ENCODE results near the gene TMEM248. TPM values are rescaled to one million over a fixed set of nuclear protein-coding genes. Genes with fewer than 3 reads are reported as not detected.
"Not testable (repeated sequence)": the region's sequence is repeated elsewhere in the genome, so short reads cannot be mapped to it uniquely, and the experiment has no call there.

TMEM248 gene
- total RNA-seq, 2 donors from 2014 or later, result 53.6 to 64.1 TPM

GRCh38 chr7:66937940-66938339 lies 16.9 kb downstream of the TMEM248 start:
- ATAC-seq (no peak), DNase-seq (no peak)
- intact Hi-C loops (cut with DNase I), result no loop called here

GRCh38 chr7:66939325-66939724 lies 18.3 kb downstream of the TMEM248 start:
- DNase-seq (no peak), ATAC-seq (no peak)
- intact Hi-C loops (cut with DNase I), result no loop called here

GRCh38 chr7:66946545-66946944 lies 25.5 kb downstream of the TMEM248 start:
- no peak for ATAC-seq
- no peak for DNase-seq
- intact Hi-C loops (cut with DNase I), result no loop called here

- ATAC-seq, result no peak
- no peak for DNase-seq
- intact Hi-C loops (cut with DNase I), result no loop called here
Observed at GRCh38 chr7:66948480-66949109, 27.6 kb downstream of the TMEM248 start.

- intact Hi-C loops (cut with DNase I), result no loop called here
- DNase-seq (no peak), ATAC-seq (no peak)
Observed at GRCh38 chr7:66950311-66950710, 29.3 kb downstream of the TMEM248 start.

GRCh38 chr7:66950763-66951162 lies 29.7 kb downstream of the TMEM248 start:
- no peak for DNase-seq
- no peak for ATAC-seq
- intact Hi-C loops (cut with DNase I), result no loop called here

GRCh38 chr7:66952343-66953043 lies 31.5 kb downstream of the TMEM248 start:
- intact Hi-C loops (cut with DNase I), result no loop called here
- DNase-seq (peak; percentile 28), ATAC-seq (peak in 1 of 2 donors; percentile 47)

- no peak for DNase-seq
- intact Hi-C loops (cut with DNase I), result no loop called here
- ATAC-seq, result no peak
Observed at GRCh38 chr7:66953044-66953427, 32.0 kb downstream of the TMEM248 start.

- ATAC-seq (peak; percentile 52 to 70), DNase-seq (no peak)
- intact Hi-C loops (cut with DNase I), result no loop called here
Observed at GRCh38 chr7:66957595-66958290, 36.7 kb downstream of the TMEM248 start.

- no peak for DNase-seq
- intact Hi-C loops (cut with DNase I), result no loop called here
- ATAC-seq, result no peak
Observed at GRCh38 chr7:66958538-66959350, 37.7 kb downstream of the TMEM248 start.

GRCh38 chr7:66960192-66960591 lies 39.2 kb downstream of the TMEM248 start:
- ATAC-seq (no peak), DNase-seq (no peak)
- intact Hi-C loops (cut with DNase I), result no loop called here

GRCh38 chr7:66961096-66961495 lies 40.1 kb downstream of the TMEM248 start:
- intact Hi-C loops (cut with DNase I), result no loop called here
- peak in 1 of 2 donors; percentile 13 for ATAC-seq
- no peak for DNase-seq

GRCh38 chr7:66964411-66964810 lies 43.4 kb downstream of the TMEM248 start:
- ATAC-seq (no peak), DNase-seq (no peak)
- intact Hi-C loops (cut with DNase I), result no loop called here

GRCh38 chr7:66967029-66967428 lies 46.0 kb downstream of the TMEM248 start:
- no peak for DNase-seq

GRCh38 chr7:66969001-66969400 lies 48.0 kb downstream of the TMEM248 start:
- ATAC-seq; DNase-seq; intact Hi-C loops (cut with DNase I): not testable (repeated sequence)

More at GRCh38 chr7:66967029-66967428, 46.0 kb downstream of the TMEM248 start:
- no peak for ATAC-seq
- intact Hi-C loops (cut with DNase I), result no loop called here

- ATAC-seq (no peak), DNase-seq (no peak)
- intact Hi-C loops (cut with DNase I), result no loop called here
Observed at GRCh38 chr7:66970310-66970709, 49.3 kb downstream of the TMEM248 start.

- DNase-seq (no peak), ATAC-seq (no peak)
- intact Hi-C loops (cut with DNase I), result no loop called here
Observed at GRCh38 chr7:66974986-66975590, 54.1 kb downstream of the TMEM248 start.

GRCh38 chr7:66978312-66978711 lies 57.3 kb downstream of the TMEM248 start:
- ATAC-seq; DNase-seq; intact Hi-C loops (cut with DNase I): not testable (repeated sequence)

GRCh38 chr7:66979013-66979412 lies 58.0 kb downstream of the TMEM248 start:
- DNase-seq; intact Hi-C loops (cut with DNase I); ATAC-seq: not testable (repeated sequence)

All from left cardiac atrium (tissue), 4 donors.